ENCODE results near the gene PKDREJ. TPM values are rescaled to one million over a fixed set of nuclear protein-coding genes. Genes with fewer than 3 reads are reported as not detected.

The PKDREJ gene
- total and polyA plus RNA-seq, 7 donors: under 0.01 to 0.03 TPM; not detected in 5

GRCh38 chr22:46239261-46240048 is 23.7 kb downstream of the PKDREJ start:
- ATAC-seq (peak; percentile 36 to 71 (median 65)), DNase-seq (no peak)
- Histone ChIP-seq H3K9me3 (no peaks in the 10 kb centered on the region), H3K27me3 (ENCODE audit: insufficient read depth in 3 of 3, low read length in 2 of 3) (no peaks in the 10 kb centered on the region), H3K27ac (peak overlapping the region; percentile 36), H3K4me3 (no peak overlapping the region), H3K36me3 (ENCODE audit: insufficient read depth in 1 of 2, low read depth in 1 of 2) (peaks cover 0 to 58% of the 10 kb centered on the region in 2 donors), H3K4me1 (peaks cover 23% of the 10 kb centered on the region)
- TF ChIP-seq, protein P1, sequence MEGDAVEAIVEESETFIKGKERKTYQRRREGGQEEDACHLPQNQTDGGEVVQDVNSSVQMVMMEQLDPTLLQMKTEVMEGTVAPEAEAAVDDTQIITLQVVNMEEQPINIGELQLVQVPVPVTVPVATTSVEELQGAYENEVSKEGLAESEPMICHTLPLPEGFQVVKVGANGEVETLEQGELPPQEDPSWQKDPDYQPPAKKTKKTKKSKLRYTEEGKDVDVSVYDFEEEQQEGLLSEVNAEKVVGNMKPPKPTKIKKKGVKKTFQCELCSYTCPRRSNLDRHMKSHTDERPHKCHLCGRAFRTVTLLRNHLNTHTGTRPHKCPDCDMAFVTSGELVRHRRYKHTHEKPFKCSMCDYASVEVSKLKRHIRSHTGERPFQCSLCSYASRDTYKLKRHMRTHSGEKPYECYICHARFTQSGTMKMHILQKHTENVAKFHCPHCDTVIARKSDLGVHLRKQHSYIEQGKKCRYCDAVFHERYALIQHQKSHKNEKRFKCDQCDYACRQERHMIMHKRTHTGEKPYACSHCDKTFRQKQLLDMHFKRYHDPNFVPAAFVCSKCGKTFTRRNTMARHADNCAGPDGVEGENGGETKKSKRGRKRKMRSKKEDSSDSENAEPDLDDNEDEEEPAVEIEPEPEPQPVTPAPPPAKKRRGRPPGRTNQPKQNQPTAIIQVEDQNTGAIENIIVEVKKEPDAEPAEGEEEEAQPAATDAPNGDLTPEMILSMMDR (IDR thresholded peaks at IDR 0.05): no peak
- intact Hi-C loops (cut with DNase I): no loop called here
- 84 to 89% (median 85%) methylated on average over 20 of the region's 20 CpGs for WGBS, 3 donors

GRCh38 chr22:46238541-46238940 is 24.6 kb downstream of the PKDREJ start:
- Histone ChIP-seq H3K4me1 (peaks cover 27% of the 10 kb centered on the region), H3K36me3 (ENCODE audit: insufficient read depth in 1 of 2, low read depth in 1 of 2) (peaks cover 0 to 50% of the 10 kb centered on the region in 2 donors), H3K4me3 (no peak overlapping the region), H3K27me3 (ENCODE audit: insufficient read depth in 3 of 3, low read length in 2 of 3) (no peaks in the 10 kb centered on the region), H3K9me3 (no peaks in the 10 kb centered on the region), H3K27ac (peak overlapping the region; percentile 30)
- peak in 1 of 2 donors; percentile 50 for DNase-seq
- WGBS, 3 donors: 52 to 58% (median 53%) methylated on average over 16 of the region's 16 CpGs
- peak; percentile 50 to 64 (median 61) for ATAC-seq
- intact Hi-C loops (cut with DNase I): no loop called here
- TF ChIP-seq, protein P1 (IDR thresholded peaks at IDR 0.05): no peak

DNA sequence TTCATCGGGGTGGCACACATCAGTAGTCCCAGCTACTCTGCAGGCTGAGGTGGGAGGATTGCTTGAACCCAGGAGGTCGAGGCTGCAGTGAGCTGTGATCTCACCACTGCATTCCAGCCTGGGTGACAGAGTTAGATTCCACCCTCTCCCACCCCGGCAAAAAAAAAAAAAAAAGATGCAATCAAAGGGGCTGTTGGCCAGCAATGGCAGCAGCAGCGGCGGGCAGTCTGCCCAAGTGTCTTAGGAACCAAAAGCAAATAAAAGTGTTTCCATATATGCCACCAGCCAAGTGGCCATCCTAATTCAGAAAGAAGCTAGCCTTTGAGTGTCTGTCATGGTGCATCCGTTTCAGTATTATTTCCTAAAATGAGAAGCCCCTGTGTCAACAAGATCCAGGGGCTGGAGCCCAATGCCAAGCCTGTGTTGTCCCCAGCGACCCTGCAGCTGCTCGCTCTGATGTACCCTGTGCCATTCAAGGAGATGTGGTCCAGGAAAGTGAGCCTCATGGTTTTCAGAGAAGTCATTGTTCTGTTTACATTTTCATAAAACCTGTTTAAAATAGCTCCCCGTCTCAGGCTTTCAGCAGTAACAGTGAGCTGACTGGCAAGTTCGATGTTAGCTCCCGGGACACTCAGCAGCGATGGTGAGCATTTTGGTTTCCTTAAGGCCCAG is 25.6 kb downstream of the PKDREJ start:
- Histone ChIP-seq H3K4me3 (no peak overlapping the region), H3K27ac (peak overlapping the region; percentile 30), H3K36me3 (ENCODE audit: insufficient read depth in 1 of 2, low read depth in 1 of 2) (peaks cover 0 to 41% of the 10 kb centered on the region in 2 donors), H3K4me1 (peaks cover 31% of the 10 kb centered on the region), H3K27me3 (ENCODE audit: insufficient read depth in 3 of 3, low read length in 2 of 3) (no peaks in the 10 kb centered on the region), H3K9me3 (no peaks in the 10 kb centered on the region)
- TF ChIP-seq, protein P1 (IDR thresholded peaks at IDR 0.05): no peak
- DNase-seq (no peak), ATAC-seq (no peak)
- WGBS, 3 donors: 26 to 51% (median 36%) methylated on average over 12 of the region's 12 CpGs
- intact Hi-C loops (cut with DNase I): no loop called here

GRCh38 chr22:46234969-46235368 is 28.2 kb downstream of the PKDREJ start:
- ATAC-seq (no peak), DNase-seq (peak in 1 of 2 donors; percentile 28)
- 90 to 93% (median 91%) methylated on average over 12 of the region's 12 CpGs for WGBS, 3 donors
- peaks cover 17% of the 10 kb centered on the region for H3K4me1 ChIP-seq
- no peaks in the 10 kb centered on the region for H3K27me3 ChIP-seq (ENCODE audit: insufficient read depth in 3 of 3, low read length in 2 of 3)
- no peaks in the 10 kb centered on the region for H3K9me3 ChIP-seq
- H3K4me3 ChIP-seq: no peak overlapping the region
- TF ChIP-seq, protein P1 (IDR thresholded peaks at IDR 0.05): no peak
- H3K27ac ChIP-seq: no peak overlapping the region
- H3K36me3 ChIP-seq (ENCODE audit: insufficient read depth in 1 of 2, low read depth in 1 of 2): peaks cover 0 to 45% of the 10 kb centered on the region in 2 donors
- intact Hi-C loops (cut with DNase I): no loop called here
